ENCODE data around the gene PDE4A.

GRCh38 chr19:10474962-10475451 lies 54.7 kb downstream of the PDE4A start:
- TF ChIP-seq CTCF (IDR thresholded peaks at IDR 0.05) = no peak
- no peak for TF ChIP-seq POLR2A (IDR thresholded peaks at IDR 0.05)
